RWPE2 (cell line): ENCODE results near the gene EPC1.
"Not testable (repeated sequence)": the region's sequence is repeated elsewhere in the genome, so short reads cannot be mapped to it uniquely, and the experiment has no call there.

ENCODE experiments used
- ATAC-seq: fragments of 200-7000 bp; cut with Tn5 transposase; 3 replicates; pipeline ENCODE4 v1.9.1; 2021; ENCODE audit warnings: low read depth
- DNase-seq: peaks from one replicate; pipeline ENCODE4 v3.0.0-alpha.2; 2020; ENCODE audit warnings: low spot score
- H3K27ac ChIP-seq: fragments of 450-650 bp; 2 replicates; pipeline ENCODE4 v1.5.1; 2017; ENCODE audit warnings: mild to moderate bottlenecking; ENCODE audit not compliant: poor library complexity, severe bottlenecking
- H3K27me3 ChIP-seq: fragments of 250-450 bp; sonication (Bioruptor Pico); 2 replicates; pipeline ENCODE4 v1.5.1; 2021; ENCODE audit warnings: mild to moderate bottlenecking, moderate library complexity; ENCODE audit not compliant: insufficient read depth, poor library complexity, severe bottlenecking
- H3K36me3 ChIP-seq: fragments of 250-450 bp; sonication (Bioruptor Pico); 2 replicates; pipeline ENCODE4 v1.5.1; 2020; ENCODE audit warnings: low read depth, mild to moderate bottlenecking, moderate library complexity
- H3K4me1 ChIP-seq: fragments of 250-450 bp; sonication (Bioruptor Pico); 2 replicates; pipeline ENCODE4 v1.5.1; 2021; ENCODE audit warnings: mild to moderate bottlenecking, moderate library complexity; ENCODE audit not compliant: insufficient read depth, poor library complexity, severe bottlenecking
- H3K4me3 ChIP-seq: fragments of 250-450 bp; sonication (Bioruptor Pico); 2 replicates; pipeline ENCODE4 v1.5.1; 2021; ENCODE audit warnings: mild to moderate bottlenecking, moderate library complexity; ENCODE audit not compliant: severe bottlenecking
- H3K9me3 ChIP-seq: fragments of 250-450 bp; sonication (Bioruptor Pico); 2 replicates; pipeline ENCODE4 v1.5.1; 2021; ENCODE audit warnings: mild to moderate bottlenecking, moderate library complexity; ENCODE audit not compliant: severe bottlenecking
- TF ChIP-seq, protein P1 (sequence below): fragments of 450-650 bp; IDR thresholded peaks from one replicate; pipeline ENCODE4 v1.5.1; 2017; ENCODE audit warnings: mild to moderate bottlenecking, moderate library complexity; ENCODE audit not compliant: poor library complexity, severe bottlenecking

Gene EPC1

DNA sequence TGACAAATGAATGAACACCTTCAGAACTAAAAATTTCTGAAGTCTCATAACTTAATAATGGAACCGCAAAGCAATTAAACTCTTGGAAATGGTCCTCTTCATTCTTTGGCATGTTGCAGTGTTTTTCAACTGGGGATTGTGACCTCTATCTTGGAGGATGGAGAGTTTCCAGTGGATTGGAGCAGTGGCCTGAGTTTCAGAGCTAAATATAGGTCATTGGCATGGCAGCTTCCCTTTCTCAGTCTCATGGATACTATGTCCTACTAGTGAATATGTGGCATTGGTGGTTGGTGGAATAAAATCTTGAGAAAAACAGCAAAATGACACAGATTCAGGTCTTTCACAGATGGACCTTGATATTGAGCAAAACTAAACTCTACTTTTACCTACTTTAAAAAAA is 24.1 kb upstream of the EPC1 start:
- Histone ChIP-seq H3K36me3 (no peaks in the 10 kb centered on the region), H3K9me3 (no peaks in the 10 kb centered on the region), H3K27me3 (no peaks in the 10 kb centered on the region), H3K27ac (no peak overlapping the region), H3K4me3 (no peak overlapping the region), H3K4me1 (peaks cover 15% of the 10 kb centered on the region)
- no peak for ATAC-seq
- no peak for DNase-seq
- TF ChIP-seq, protein P1, sequence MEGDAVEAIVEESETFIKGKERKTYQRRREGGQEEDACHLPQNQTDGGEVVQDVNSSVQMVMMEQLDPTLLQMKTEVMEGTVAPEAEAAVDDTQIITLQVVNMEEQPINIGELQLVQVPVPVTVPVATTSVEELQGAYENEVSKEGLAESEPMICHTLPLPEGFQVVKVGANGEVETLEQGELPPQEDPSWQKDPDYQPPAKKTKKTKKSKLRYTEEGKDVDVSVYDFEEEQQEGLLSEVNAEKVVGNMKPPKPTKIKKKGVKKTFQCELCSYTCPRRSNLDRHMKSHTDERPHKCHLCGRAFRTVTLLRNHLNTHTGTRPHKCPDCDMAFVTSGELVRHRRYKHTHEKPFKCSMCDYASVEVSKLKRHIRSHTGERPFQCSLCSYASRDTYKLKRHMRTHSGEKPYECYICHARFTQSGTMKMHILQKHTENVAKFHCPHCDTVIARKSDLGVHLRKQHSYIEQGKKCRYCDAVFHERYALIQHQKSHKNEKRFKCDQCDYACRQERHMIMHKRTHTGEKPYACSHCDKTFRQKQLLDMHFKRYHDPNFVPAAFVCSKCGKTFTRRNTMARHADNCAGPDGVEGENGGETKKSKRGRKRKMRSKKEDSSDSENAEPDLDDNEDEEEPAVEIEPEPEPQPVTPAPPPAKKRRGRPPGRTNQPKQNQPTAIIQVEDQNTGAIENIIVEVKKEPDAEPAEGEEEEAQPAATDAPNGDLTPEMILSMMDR, result no peak

DNA sequence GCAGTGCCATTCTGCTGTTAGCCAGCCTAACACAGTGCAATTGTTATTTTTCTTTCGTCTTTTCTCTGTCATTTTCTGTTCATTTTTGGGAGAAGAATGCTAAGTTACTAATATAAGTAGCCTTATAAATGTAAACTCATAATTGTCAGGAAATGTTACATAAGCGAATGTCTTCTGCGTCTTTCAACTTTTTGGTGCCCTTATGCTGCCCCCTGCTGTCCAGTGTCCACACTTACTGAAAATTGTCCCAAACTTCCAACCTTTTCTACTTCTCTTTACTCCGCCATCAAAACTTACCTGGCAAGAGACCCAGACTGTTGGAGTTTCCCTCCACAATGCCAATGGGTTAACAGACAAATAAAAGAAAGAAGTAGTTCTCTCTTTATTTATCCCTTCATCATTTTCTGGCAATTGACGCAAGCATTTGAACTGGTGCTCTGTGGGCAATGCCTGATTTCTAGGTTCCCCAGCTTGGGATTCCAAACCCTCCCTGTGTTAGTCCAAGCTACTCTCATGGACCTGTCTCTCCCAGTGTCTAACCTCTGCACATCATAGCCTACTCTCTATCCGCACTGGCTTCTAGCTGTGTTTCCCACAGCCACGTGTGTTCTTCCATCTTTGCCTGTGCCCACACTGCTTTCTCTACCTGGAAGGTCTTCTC is 21.0 kb upstream of the EPC1 start:
- no peak for DNase-seq
- Histone ChIP-seq H3K4me3 (no peak overlapping the region), H3K9me3 (no peaks in the 10 kb centered on the region), H3K36me3 (no peaks in the 10 kb centered on the region), H3K27me3 (no peaks in the 10 kb centered on the region), H3K27ac (no peak overlapping the region), H3K4me1 (peaks cover 3% of the 10 kb centered on the region)
- TF ChIP-seq, protein P1, result peak; percentile 88
- ATAC-seq, result peak; percentile 44; the same call in 1 of the 3 replicates

DNA sequence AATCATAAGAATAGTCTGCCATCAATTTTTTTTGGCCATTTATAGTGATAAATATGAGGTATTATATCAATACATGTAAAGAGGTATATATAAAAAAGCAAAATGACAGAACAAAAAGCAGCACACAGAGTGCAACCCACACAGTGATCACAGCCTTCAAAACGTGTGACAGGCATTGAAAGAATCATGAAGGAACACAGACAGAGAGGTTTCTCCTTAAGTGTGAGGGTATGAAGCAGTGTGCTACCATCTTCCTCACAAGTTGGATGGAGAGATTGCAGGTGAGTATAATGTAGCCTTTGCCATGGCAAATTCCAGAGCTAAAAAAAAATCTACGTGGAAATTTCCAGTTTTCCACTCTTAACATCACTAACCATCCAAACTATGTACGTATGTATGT is 19.6 kb upstream of the EPC1 start:
- peaks cover 3% of the 10 kb centered on the region for H3K4me1 ChIP-seq
- no peaks in the 10 kb centered on the region for H3K27me3 ChIP-seq
- H3K36me3 ChIP-seq, result no peaks in the 10 kb centered on the region
- no peak overlapping the region for H3K4me3 ChIP-seq
- DNase-seq, result no peak
- no peak for ATAC-seq
- H3K27ac ChIP-seq, result no peak overlapping the region
- no peaks in the 10 kb centered on the region for H3K9me3 ChIP-seq
- TF ChIP-seq, protein P1, result no peak

DNA sequence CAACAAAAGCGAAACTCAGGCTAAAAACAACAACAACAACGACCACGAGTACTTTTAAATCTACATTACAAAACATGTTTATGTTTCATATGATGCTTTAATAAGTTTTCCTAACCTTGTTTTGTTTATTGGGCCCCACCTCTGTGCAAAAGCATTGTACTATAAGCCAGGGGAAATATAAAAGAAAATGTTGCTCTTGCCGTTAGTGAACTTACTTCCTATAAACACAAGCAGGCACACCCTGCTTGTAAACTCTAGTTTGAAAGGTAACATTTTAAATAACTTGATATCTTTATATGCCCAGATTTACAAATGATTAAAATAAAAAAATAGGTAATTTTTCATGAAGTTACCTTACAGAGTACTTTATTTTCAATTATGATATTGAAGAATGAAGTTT is 19.2 kb upstream of the EPC1 start:
- TF ChIP-seq, protein P1, result no peak
- DNase-seq, result no peak
- Histone ChIP-seq H3K36me3 (no peaks in the 10 kb centered on the region), H3K9me3 (no peaks in the 10 kb centered on the region), H3K27ac (no peak overlapping the region), H3K4me1 (peaks cover 3% of the 10 kb centered on the region), H3K4me3 (no peak overlapping the region), H3K27me3 (no peaks in the 10 kb centered on the region)
- no peak for ATAC-seq

DNA sequence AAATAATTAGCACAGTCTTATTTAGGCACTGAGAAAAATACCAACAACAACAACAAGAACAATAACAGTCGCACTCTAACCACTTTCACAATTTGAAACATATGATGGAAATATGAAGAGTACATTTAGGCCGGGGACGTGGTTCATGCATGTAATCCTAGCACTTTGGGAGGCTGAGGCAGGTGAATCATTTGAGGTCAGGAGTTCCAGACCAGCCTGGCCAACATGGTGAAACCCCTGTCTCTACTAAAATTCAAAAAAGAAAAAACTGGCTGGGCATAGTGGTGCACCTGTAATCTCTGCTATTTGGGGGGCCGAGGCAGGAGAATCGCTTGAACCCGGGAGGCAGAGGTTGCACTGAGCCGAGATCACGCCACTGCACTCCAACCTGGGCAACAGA is 18.4 kb upstream of the EPC1 start:
- not testable (repeated sequence) for H3K4me3 ChIP-seq, H3K36me3 ChIP-seq, ATAC-seq, DNase-seq, H3K27me3 ChIP-seq, H3K4me1 ChIP-seq, H3K9me3 ChIP-seq, H3K27ac ChIP-seq
